GM21367 (cell line): ENCODE measurements around the gene CCDC68.
"Not testable (repeated sequence)": the region's sequence is repeated elsewhere in the genome, so short reads cannot be mapped to it uniquely, and the experiment has no call there.

ENCODE experiments used
- ATAC-seq: cut with Tn5 transposase; IDR thresholded peaks from one replicate; pipeline ENCODE4 v1.9.1; 2021; ENCODE audit not compliant: unreplicated experiment

The CCDC68 gene, protein sequence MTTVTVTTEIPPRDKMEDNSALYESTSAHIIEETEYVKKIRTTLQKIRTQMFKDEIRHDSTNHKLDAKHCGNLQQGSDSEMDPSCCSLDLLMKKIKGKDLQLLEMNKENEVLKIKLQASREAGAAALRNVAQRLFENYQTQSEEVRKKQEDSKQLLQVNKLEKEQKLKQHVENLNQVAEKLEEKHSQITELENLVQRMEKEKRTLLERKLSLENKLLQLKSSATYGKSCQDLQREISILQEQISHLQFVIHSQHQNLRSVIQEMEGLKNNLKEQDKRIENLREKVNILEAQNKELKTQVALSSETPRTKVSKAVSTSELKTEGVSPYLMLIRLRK

GRCh38 chr18:54958704-54959625 is at the start of gene CCDC68:
Gene CCDC68 (minus strand): TSS chr18:54959461. CDS start chr18:54942791, 16,670 bp downstream.
- ATAC-seq, result no peak

GRCh38 chr18:55007602-55008001 is 48.3 kb upstream of the CCDC68 start:
- no peak for ATAC-seq

GRCh38 chr18:55003695-55004094 is 44.4 kb upstream of the CCDC68 start:
- ATAC-seq, result no peak

- ATAC-seq, result no peak
Observed at GRCh38 chr18:55002261-55002660, 43.0 kb upstream of the CCDC68 start.

- ATAC-seq, result no peak
Observed at GRCh38 chr18:55001394-55002024, 42.2 kb upstream of the CCDC68 start.

DNA sequence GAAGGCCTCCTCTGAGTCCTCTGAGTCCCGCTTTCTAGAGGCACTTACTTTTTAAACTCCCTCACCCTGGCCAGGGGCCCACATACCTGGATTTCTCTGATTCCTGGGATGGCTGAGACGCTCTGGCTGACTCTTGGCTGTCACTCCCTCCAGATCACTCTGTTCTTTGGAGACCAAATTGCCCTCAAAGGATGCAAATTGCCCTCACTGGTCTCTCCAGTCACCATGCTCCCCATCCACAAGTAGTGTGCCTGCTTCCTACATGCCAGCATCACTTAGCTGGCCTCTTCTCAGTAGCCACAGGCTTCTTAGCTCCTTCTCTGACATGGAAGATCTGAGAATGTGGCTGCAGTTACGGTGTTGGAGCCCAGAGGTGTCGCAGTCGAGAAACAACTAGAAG is 41.3 kb upstream of the CCDC68 start:
- ATAC-seq, result no peak

- ATAC-seq, result no peak
Observed at GRCh38 chr18:54999016-54999415, 39.8 kb upstream of the CCDC68 start.

- no peak for ATAC-seq
Observed at GRCh38 chr18:54995421-54996143, 36.3 kb upstream of the CCDC68 start.

DNA sequence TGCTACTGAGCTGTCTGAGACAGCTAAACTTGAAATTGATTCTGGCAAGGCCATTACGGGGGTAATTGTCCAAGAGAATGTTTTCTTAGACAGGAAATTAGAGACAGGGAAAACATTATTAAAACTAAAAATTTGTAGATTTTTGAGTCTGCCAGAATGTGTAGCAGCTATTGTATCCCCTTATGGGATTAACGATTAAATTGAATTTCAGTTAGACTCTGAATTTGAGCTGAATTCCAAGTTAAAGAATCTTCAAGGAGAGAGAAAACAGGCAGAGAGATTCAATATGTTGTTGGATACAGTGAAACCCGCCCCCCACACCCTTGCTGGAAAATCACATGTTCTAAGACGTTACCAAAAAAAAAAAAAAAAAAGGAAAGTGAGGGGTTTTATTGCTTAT is 32.7 kb upstream of the CCDC68 start:
- no peak for ATAC-seq

GRCh38 chr18:54984908-54985307 is 25.6 kb upstream of the CCDC68 start:
- no peak for ATAC-seq

DNA sequence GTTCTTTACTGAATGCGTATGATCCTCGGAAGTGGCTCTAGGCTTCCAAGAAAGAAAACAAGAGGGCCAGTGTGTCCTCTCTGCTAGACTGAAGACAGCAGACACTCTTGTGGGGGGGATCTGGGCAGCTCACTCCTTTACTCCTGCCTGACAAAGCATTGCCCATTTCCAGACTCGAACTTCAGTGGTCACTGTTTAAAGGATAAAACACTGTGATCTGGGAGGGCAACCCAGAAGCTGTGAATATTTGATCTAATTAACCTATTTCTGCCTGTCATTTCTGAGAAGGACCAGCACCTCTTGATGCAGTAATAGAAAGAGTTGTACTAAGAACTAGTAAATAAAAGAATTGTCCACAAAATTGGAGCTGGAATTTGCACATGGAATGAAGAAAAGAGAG is 24.5 kb upstream of the CCDC68 start:
- ATAC-seq, result no peak

DNA sequence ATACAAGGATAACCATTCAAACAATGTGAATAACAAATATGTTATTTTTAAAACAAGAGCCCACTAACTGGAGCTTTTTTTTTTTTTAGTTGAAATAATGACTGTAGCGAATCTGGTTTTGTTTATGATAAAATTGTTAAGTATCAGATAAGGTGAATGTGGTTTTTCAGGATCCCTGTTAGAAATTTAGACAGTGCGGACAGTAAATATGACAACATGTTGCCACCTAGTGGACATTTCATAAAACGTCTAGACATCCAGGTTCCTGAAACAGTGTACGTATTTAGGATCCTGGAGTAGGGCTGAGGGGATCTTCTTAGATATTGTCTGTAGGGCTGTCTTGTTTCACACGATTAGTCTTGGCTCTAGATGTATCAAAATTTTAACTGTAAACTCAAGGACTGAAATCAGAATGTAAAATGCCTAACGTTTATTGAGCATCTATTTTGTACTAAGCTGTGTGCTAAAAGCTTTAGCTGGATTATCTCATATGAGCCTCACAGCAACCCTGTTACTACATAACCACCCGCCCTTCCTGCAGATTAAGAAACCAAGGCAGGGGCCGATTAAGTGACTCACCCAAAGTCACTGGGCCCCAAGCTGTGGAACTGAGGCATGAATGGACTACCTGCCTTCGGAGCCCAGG is 23.9 kb upstream of the CCDC68 start:
- peak; percentile 90 for ATAC-seq

DNA sequence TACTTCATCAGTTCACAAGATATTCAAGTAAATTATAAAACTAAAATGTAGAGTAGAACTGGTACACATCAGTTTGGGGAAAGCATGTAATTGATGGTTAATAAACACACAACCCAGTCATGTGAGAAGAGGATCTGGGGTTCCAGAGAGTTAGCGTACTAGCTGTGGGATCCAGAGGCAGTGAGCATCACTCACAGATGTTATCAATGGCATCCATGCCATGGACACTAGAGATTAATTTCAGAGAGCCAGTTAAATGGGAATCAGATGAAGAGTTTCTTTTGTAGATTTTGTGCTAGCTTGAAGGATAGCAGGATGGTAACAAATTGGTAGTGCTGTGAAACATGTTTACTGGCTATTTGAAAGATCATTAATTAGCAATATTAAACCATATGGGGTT is 21.8 kb upstream of the CCDC68 start:
- ATAC-seq, result no peak

DNA sequence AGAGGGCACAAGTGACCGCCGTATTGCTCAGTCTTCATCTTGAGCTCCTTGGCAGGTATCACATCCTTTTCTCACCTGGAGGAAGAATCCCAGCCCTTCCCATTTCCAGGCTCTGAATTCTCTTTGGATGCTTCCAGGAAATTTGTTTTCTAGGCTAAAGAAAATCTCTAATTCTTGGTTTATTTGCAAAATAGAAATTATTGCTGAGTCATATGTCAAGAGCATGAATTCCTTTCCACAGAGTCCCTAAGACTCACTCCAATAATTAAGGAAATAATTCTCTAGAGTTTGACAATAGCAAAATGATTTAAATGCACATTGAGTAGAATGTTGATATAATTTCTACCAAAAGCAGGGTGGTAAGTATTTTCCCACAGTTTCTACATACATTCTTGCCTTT is 16.3 kb upstream of the CCDC68 start:
- ATAC-seq, result no peak

DNA sequence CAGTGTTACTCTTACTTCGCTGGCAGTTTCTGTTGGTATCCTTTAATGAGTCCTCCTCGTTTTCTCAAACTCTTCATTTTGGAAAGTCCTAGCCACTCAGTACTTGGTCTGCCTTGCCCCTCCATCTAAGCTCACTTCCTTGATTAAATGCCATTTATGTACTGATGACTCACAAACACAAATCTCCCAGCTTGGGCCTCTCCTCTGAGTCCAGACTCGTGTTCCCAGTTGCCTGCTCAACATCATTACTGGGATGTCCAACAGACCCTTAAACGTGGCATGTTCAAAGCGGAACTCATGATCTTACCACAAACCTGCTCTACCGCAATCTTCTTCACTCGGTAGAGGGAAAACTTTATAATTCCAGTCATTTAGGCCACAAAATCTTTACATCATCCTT is 13.8 kb upstream of the CCDC68 start:
- ATAC-seq, result no peak

- ATAC-seq, result no peak
Observed at GRCh38 chr18:54968807-54969206, 9.5 kb upstream of the CCDC68 start.

DNA sequence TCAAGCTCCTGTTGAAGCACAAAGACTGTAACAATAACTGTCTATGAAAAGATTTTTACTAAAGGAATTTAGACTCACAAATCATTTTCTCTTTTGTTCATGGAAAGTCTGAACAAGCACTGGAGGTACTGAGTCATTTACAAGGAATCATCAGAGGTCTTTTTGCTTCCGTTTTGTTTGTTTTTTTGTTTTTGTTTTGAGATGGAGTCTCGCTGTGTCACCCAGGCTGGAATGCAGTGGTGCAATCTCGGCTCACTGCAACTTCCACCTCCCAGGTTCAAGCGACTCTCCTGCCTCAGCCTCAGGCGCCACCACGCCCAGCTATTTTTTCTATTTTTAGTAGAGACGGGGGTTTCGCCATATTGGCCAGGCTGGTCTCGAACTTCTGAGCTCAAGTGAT is 9.0 kb upstream of the CCDC68 start:
- not testable (repeated sequence) for ATAC-seq

- no peak for ATAC-seq
Observed at GRCh38 chr18:54967786-54968185, 8.5 kb upstream of the CCDC68 start.

DNA sequence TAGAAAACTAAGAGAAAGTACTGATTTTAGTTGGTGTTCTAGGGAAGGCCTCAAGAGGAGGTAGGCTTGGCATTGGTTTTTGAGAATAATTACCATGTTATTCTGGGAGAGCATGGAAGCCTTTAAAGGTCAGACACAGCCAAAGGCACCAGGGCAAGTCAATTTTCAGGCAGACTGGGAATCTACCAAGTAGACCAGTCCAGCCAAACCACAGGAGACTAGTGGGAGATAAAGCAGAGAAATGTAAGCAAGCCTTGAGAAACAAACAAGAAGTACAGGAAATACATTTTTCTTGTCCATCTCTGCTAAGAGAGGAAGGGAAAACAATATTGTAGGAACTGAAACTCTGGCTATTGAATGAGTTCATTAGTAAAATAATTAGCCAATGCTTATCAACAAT is 5.5 kb upstream of the CCDC68 start:
- no peak for ATAC-seq

DNA sequence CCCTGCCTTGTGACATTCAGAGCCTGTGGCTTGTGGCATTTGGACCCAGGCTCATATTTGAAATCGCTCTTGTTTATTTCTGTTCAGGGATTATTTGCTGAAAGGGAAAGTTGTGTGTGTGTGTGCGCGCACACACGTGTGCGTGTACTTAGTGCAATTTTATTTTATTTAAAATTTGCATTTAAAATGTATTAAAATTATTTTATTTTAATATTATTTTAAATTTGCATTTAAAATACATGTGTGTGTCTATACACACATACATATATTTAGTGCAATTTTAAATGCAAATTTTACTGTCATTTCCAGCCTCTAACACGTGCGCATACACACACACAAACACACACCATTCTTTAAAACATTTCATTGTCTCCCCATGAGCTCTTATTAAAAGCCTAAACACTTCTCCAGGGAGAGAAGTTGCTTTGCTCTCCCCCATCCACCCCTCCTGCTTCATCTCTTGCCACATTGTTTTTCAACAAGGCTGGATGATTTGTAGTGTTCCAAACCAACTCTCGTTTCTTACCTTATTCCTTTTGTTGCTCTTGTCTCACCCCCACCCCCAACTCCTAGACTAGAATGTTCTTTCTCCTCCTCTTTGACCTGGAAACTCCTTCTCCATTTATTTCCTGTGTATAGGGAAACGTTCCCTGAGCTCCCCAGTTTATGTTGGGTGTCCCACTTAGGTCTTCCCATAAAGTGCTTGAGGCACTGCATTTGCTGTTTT is 3.8 kb upstream of the CCDC68 start:
- no peak for ATAC-seq
